H9 (cell line): ENCODE data around the gene PQBP1. TPM values are rescaled to one million over a fixed set of nuclear protein-coding genes. Genes with fewer than 3 reads are reported as not detected.

Experiments
- DNase-seq: peaks from one replicate; pipeline ENCODE4 v3.0.0-alpha.2; 2017
- H2AFZ ChIP-seq: one replicate; pipeline ENCODE4 v1.6.1; 2013; ENCODE audit warnings: mild to moderate bottlenecking, low read length, control low read depth, moderate library complexity
- H2AK5ac ChIP-seq: 2 replicates; pipeline ENCODE4 v1.6.1; 2013; ENCODE audit warnings: low read length, control low read depth, mixed read lengths; ENCODE audit not compliant: insufficient read length
- H2BK120ac ChIP-seq: one replicate; pipeline ENCODE4 v1.6.1; 2013; ENCODE audit warnings: low read depth, mild to moderate bottlenecking, low read length, control low read depth, inconsistent platforms; ENCODE audit not compliant: poor library complexity, severe bottlenecking
- H2BK12ac ChIP-seq: 2 replicates; pipeline ENCODE4 v1.6.1; 2013; ENCODE audit warnings: low read length, control low read depth, mixed read lengths, low read depth; ENCODE audit not compliant: insufficient read length
- H2BK15ac ChIP-seq: 2 replicates; pipeline ENCODE4 v1.6.1; 2013; ENCODE audit warnings: low read depth, low read length, control low read depth
- H2BK20ac ChIP-seq: one replicate; pipeline ENCODE4 v1.6.1; 2013; ENCODE audit warnings: low read depth, mild to moderate bottlenecking, low read length, control low read depth, inconsistent platforms; ENCODE audit not compliant: poor library complexity, severe bottlenecking
- H2BK5ac ChIP-seq: 2 replicates; pipeline ENCODE4 v1.6.1; 2013; ENCODE audit warnings: low read length, control low read depth, mixed read lengths; ENCODE audit not compliant: insufficient read length
- H3K14ac ChIP-seq: 2 replicates; pipeline ENCODE4 v1.6.1; 2013; ENCODE audit warnings: low read length, control low read depth; ENCODE audit not compliant: insufficient read depth
- H3K18ac ChIP-seq: 2 replicates; pipeline ENCODE4 v1.6.1; 2013; ENCODE audit warnings: low read depth, mild to moderate bottlenecking, mixed read lengths, low read length, control low read depth; ENCODE audit not compliant: insufficient read length
- H3K23ac ChIP-seq: 2 replicates; pipeline ENCODE4 v1.6.1; 2013; ENCODE audit warnings: low read length, control low read depth, mixed read lengths, low read depth; ENCODE audit not compliant: insufficient read length
- H3K23me2 ChIP-seq: 2 replicates; pipeline ENCODE4 v1.6.1; 2013; ENCODE audit warnings: low read depth, mild to moderate bottlenecking, mixed read lengths, low read length, control low read depth; ENCODE audit not compliant: insufficient read length, poor library complexity, severe bottlenecking
- H3K27ac ChIP-seq: 2 replicates; pipeline ENCODE4 v1.5.1; 2013; ENCODE audit warnings: low read length, control low read depth, mixed read lengths, low read depth; ENCODE audit not compliant: insufficient read length
- H3K27me3 ChIP-seq: 2 replicates; pipeline ENCODE4 v1.6.1; 2013; ENCODE audit warnings: low read length, control low read depth, inconsistent platforms; ENCODE audit not compliant: insufficient read depth
- H3K4ac ChIP-seq: 2 replicates; pipeline ENCODE4 v1.6.1; 2013; ENCODE audit warnings: low read depth, mild to moderate bottlenecking, control low read depth, inconsistent platforms, low read length, moderate library complexity
- H3K4me1 ChIP-seq: 2 replicates; pipeline ENCODE4 v1.6.1; 2013; ENCODE audit warnings: low read length, control low read depth, inconsistent platforms; ENCODE audit not compliant: insufficient read depth
- H3K4me2 ChIP-seq: 2 replicates; pipeline ENCODE4 v1.6.1; 2013; ENCODE audit warnings: low read length, control low read depth, mixed read lengths; ENCODE audit not compliant: insufficient read length, insufficient read depth
- H3K56ac ChIP-seq: 2 replicates; pipeline ENCODE4 v1.6.1; 2013; ENCODE audit warnings: low read depth, mild to moderate bottlenecking, mixed read lengths, low read length, control low read depth; ENCODE audit not compliant: insufficient read length
- H3K79me1 ChIP-seq: 2 replicates; pipeline ENCODE4 v1.6.1; 2013; ENCODE audit warnings: low read depth, mild to moderate bottlenecking, moderate library complexity, low read length, control low read depth, inconsistent platforms; ENCODE audit not compliant: insufficient read depth, poor library complexity, severe bottlenecking
- H3K79me2 ChIP-seq: 2 replicates; pipeline ENCODE4 v1.6.1; 2013; ENCODE audit warnings: low read length, control low read depth, inconsistent platforms; ENCODE audit not compliant: insufficient read depth
- H3K9ac ChIP-seq: 2 replicates; pipeline ENCODE4 v1.6.1; 2013; ENCODE audit warnings: low read length, control low read depth, mixed read lengths; ENCODE audit not compliant: insufficient read length; ENCODE audit errors: extremely low read depth
- H3K9me3 ChIP-seq: one replicate; pipeline ENCODE4 v1.6.1; 2013; ENCODE audit warnings: low read depth, low read length, inconsistent platforms; ENCODE audit not compliant: control insufficient read depth
- H3T11ph ChIP-seq: one replicate; pipeline ENCODE4 v1.6.1; 2013; ENCODE audit warnings: mild to moderate bottlenecking, low read length, control low read depth, inconsistent platforms
- H4K20me1 ChIP-seq: one replicate; pipeline ENCODE4 v1.6.1; 2013; ENCODE audit not compliant: control insufficient read depth, insufficient read length, insufficient read depth
- H4K5ac ChIP-seq: 2 replicates; pipeline ENCODE4 v1.6.1; 2013; ENCODE audit warnings: low read depth, mild to moderate bottlenecking, mixed read lengths, low read length, control low read depth; ENCODE audit not compliant: insufficient read length
- H4K8ac ChIP-seq: replicated peaks from 2 replicates; pipeline ENCODE4 v1.6.1; 2013; ENCODE audit warnings: low read length, control low read depth, mixed read lengths, low read depth; ENCODE audit not compliant: insufficient read length
- H4K91ac ChIP-seq: 2 replicates; pipeline ENCODE4 v1.6.1; 2013; ENCODE audit warnings: low read depth, mild to moderate bottlenecking, moderate library complexity, mixed read lengths, low read length, control low read depth; ENCODE audit not compliant: insufficient read length
- H3K27ac Mint-ChIP-seq, 3 experiments: 2 replicates in 2 of 3; 3 replicates in 1 of 3; pipeline ENCODE4 v1.8.0; 2020 to 2021; ENCODE audit warnings: mixed read lengths in 3 of 3, mild to moderate bottlenecking in 1 of 3, moderate library complexity in 1 of 3
- H3K27me3 Mint-ChIP-seq: 2 replicates; pipeline ENCODE4 v1.8.0; 2021; ENCODE audit warnings: low read depth, mild to moderate bottlenecking, moderate library complexity, mixed read lengths
- H3K36me3 Mint-ChIP-seq, 3 experiments: 2 replicates in 2 of 3; 3 replicates in 1 of 3; pipeline ENCODE4 v1.8.0; 2020 to 2021; ENCODE audit warnings: low read depth in 3 of 3, mixed read lengths in 3 of 3; ENCODE audit not compliant: insufficient read depth in 1 of 3
- H3K4me1 Mint-ChIP-seq, 2 experiments: 2 replicates each; pipeline ENCODE4 v1.8.0; 2020; ENCODE audit warnings: mixed read lengths in 2 of 2
- H3K4me3 Mint-ChIP-seq, 2 experiments: 2 replicates in 1 of 2; 3 replicates in 1 of 2; pipeline ENCODE4 v1.8.0; 2020 to 2021; ENCODE audit warnings: mild to moderate bottlenecking in 2 of 2, mixed read lengths in 2 of 2, moderate library complexity in 1 of 2
- H3K9me3 Mint-ChIP-seq, 2 experiments: 2 replicates in 1 of 2; 3 replicates in 1 of 2; pipeline ENCODE4 v1.8.0; 2020; ENCODE audit warnings: mild to moderate bottlenecking in 2 of 2, mixed read lengths in 2 of 2, moderate library complexity in 1 of 2
- CTCF ChIP-seq: fragments of 200-600 bp; sonication (generic); conservative IDR thresholded peaks from 3 replicates; pipeline ENCODE4 v1.8.0; 2021; ENCODE audit warnings: antibody characterized with exemption, mild to moderate bottlenecking
- WGBS: extraction: QIAGEN DNeasy Blood & Tissue Kit; methylation state at CpG from one replicate; pipeline ENCODE4 v1.1.7; 2013; ENCODE audit warnings: missing lambda C conversion rate, low lambda C conversion rate, mixed read lengths; ENCODE audit not compliant: insufficient read length; ENCODE audit errors: extremely low coverage; 5-methylcytosine and 5-hydroxymethylcytosine counted together
- total RNA-seq: library from RNA; stranded (reverse); gene quantifications from 2 replicates; pipeline ENCODE4 v1.2.1, GENCODE V29; 2021

The PQBP1 gene
- total RNA-seq, 1 experiment from 2014 or later, result 87.9 TPM

GRCh38 chrX:48893556-48894348 lies 4.0 kb upstream of the PQBP1 start:
- Histone ChIP-seq H3K27me3 (no peaks in the 10 kb centered on the region), H3K9ac (no peak overlapping the region), H3K9me3 (no peaks in the 10 kb centered on the region), H3K23ac (no peak overlapping the region), H3K4me1 (no peaks in the 10 kb centered on the region; the same call in 1 of the 2 replicates), H2AK5ac (no peak overlapping the region), H4K8ac (no peak overlapping the region), H3K18ac (no peak overlapping the region), H3K14ac (no peak overlapping the region), H2BK20ac (no peak overlapping the region), H2BK5ac (no peak overlapping the region), H3K56ac (no peak overlapping the region), H3K79me2 (no peaks in the 10 kb centered on the region; the same call in 1 of the 2 replicates), H3T11ph (no peak overlapping the region), H2AFZ (no peak overlapping the region), H3K79me1 (peaks cover 3% of the 10 kb centered on the region), H3K4me2 (no peak overlapping the region), H4K20me1 (no peaks in the 10 kb centered on the region), H3K4ac (no peak overlapping the region), H3K23me2 (peaks cover 10% of the 10 kb centered on the region), H3K27ac (no peak overlapping the region), H2BK15ac (no peak overlapping the region), H2BK120ac (no peak overlapping the region), H2BK12ac (no peak overlapping the region), H4K5ac (no peak overlapping the region), H4K91ac (no peak overlapping the region)
- H3K36me3 Mint-ChIP-seq, result peaks cover 25 to 35% (median 26%) of the 10 kb centered on the region in 3 experiments
- no peak overlapping the region; a peak in 1 of 7 replicates for H3K27ac Mint-ChIP-seq
- no peak overlapping the region for H3K4me3 Mint-ChIP-seq
- peaks cover 8% of the 10 kb centered on the region for H3K27me3 Mint-ChIP-seq
- H3K4me1 Mint-ChIP-seq, result peaks cover 10 to 18% of the 10 kb centered on the region in 2 experiments
- WGBS, result no CpG with 5 or more reads among the region's 16 CpGs
- DNase-seq, result no peak
- no peak for TF ChIP-seq CTCF
- H3K9me3 Mint-ChIP-seq, result peaks cover 74 to 79% of the 10 kb centered on the region in 2 experiments
